ENCODE results near the gene CATSPERD. TPM values are rescaled to one million over a fixed set of nuclear protein-coding genes. Genes with fewer than 3 reads are reported as not detected.

The CATSPERD gene
- total and polyA plus RNA-seq, 9 of the 15 experiments (the other 6 are each of a cell fraction or from before 2014, with no cell fraction given): not detected

DNA sequence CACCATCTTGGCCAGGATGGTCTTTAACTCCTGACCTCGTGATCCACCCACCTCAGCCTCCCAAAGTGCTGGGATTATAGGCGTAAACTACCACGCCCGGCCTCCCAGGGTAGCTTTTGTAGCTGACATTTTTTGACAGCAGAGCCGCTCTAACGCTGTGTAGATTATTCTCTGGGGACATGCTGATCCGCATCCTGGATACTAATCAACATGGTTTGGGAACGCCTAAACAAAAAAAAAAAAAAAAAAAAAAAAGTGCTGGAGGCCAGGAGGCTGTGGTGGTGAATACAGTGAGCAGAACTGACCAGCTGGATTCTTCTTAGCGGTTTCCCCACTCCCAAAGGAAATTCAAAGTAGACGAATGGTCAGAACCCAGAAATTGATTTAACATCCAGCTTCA lies 5.6 kb upstream of the CATSPERD start:
- in situ Hi-C loops (cut with MboI): no loop called here
- H4K20me1 ChIP-seq (replicated peaks; ENCODE audit: control insufficient read depth, insufficient read depth, low read length): peaks cover 16% of the 10 kb centered on the region; the same call in 1 of the 2 replicates
- H3K27ac ChIP-seq (ENCODE audit: extremely low read depth, low read depth, low read length): no peak overlapping the region
- ChIA-PET POLR2A (interaction anchor here (0.6 to 2.2 kb wide), 5 partner anchors 9 to 450 kb away, joined by 3 to 12 read pairs (median 3); partner anchors contain the start of gene RPL36), CTCF (ENCODE audit: low intra/inter-chr PET ratio) (no interaction called here)
- peak in 1 of 4 experiments; percentile 8 for DNase-seq (ENCODE audit: extremely low read depth in 1 of 4, low spot score in 3 of 4)
- no peaks in the 10 kb centered on the region for H3K27me3 ChIP-seq (ENCODE audit: control insufficient read depth in 2 of 2, insufficient read depth in 2 of 2, low read length in 2 of 2)
- TF ChIP-seq, protein P1, sequence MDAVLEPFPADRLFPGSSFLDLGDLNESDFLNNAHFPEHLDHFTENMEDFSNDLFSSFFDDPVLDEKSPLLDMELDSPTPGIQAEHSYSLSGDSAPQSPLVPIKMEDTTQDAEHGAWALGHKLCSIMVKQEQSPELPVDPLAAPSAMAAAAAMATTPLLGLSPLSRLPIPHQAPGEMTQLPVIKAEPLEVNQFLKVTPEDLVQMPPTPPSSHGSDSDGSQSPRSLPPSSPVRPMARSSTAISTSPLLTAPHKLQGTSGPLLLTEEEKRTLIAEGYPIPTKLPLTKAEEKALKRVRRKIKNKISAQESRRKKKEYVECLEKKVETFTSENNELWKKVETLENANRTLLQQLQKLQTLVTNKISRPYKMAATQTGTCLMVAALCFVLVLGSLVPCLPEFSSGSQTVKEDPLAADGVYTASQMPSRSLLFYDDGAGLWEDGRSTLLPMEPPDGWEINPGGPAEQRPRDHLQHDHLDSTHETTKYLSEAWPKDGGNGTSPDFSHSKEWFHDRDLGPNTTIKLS (IDR thresholded peaks at IDR 0.05; ENCODE audit: borderline replicate concordance, low read depth): no peak
- peak; percentile 24; the same call in 1 of the 2 replicates for TF ChIP-seq RBFOX2 (IDR thresholded peaks at IDR 0.05; ENCODE audit: low read depth, low read length)
- TF ChIP-seq, protein P2, sequence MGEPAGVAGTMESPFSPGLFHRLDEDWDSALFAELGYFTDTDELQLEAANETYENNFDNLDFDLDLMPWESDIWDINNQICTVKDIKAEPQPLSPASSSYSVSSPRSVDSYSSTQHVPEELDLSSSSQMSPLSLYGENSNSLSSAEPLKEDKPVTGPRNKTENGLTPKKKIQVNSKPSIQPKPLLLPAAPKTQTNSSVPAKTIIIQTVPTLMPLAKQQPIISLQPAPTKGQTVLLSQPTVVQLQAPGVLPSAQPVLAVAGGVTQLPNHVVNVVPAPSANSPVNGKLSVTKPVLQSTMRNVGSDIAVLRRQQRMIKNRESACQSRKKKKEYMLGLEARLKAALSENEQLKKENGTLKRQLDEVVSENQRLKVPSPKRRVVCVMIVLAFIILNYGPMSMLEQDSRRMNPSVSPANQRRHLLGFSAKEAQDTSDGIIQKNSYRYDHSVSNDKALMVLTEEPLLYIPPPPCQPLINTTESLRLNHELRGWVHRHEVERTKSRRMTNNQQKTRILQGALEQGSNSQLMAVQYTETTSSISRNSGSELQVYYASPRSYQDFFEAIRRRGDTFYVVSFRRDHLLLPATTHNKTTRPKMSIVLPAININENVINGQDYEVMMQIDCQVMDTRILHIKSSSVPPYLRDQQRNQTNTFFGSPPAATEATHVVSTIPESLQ (CRISPR knock-in tag; IDR thresholded peaks at IDR 0.05): no peak
- 92% methylated on average over 9 of the region's 10 CpGs for WGBS (ENCODE audit: insufficient coverage, low coverage, missing lambda C conversion rate)
- H3K79me2 ChIP-seq (ENCODE audit: control insufficient read depth, insufficient read depth, low read length): peaks cover 66% of the 10 kb centered on the region
- H3K4me1 ChIP-seq (replicated peaks in 1 of 2; ENCODE audit: control insufficient read depth in 2 of 2, insufficient read depth in 2 of 2, low read length in 2 of 2): peaks cover 11 to 22% of the 10 kb centered on the region in 2 experiments; a peak in 4 of 5 replicates
- no peaks in the 10 kb centered on the region for H3K9me3 ChIP-seq (replicated peaks; ENCODE audit: control insufficient read depth, insufficient read depth, low read depth, low read length)
- no peak for FAIRE-seq
- H3K9me1 ChIP-seq (ENCODE audit: control insufficient read depth, insufficient read depth, low read length): peaks cover 5% of the 10 kb centered on the region
- H3K4me2 ChIP-seq (ENCODE audit: insufficient read depth, low read length): no peak overlapping the region
- H3K36me3 ChIP-seq (ENCODE audit: control insufficient read depth, insufficient read depth, low read length): peaks cover 78% of the 10 kb centered on the region
- intact Hi-C loops (cut with micrococcal nuclease): no loop called here
- H3K4me3 ChIP-seq: no peak overlapping the region
- H3K9ac ChIP-seq (ENCODE audit: insufficient read depth in 1 of 2, low read depth in 2 of 2, low read length in 2 of 2): no peak overlapping the region
- BruUV-seq (replicated peaks): no TSS peak
- no peak for ATAC-seq
- no peak overlapping the region for H2AFZ ChIP-seq (ENCODE audit: low read depth, low read length)

Data from K562 (cell line).